ENCODE data around the gene PLPP4.

- no peak for TF ChIP-seq POLR2A (IDR thresholded peaks at IDR 0.05)
- TF ChIP-seq CTCF (IDR thresholded peaks at IDR 0.05), result no peak
Observed at GRCh38 chr10:120475844-120476791, 19.1 kb downstream of the PLPP4 start.
